ENCODE data around the gene SUGP2. TPM values are rescaled to one million over a fixed set of nuclear protein-coding genes. Genes with fewer than 3 reads are reported as not detected.

SUGP2 gene
- total RNA-seq, 2 experiments from 2014 or later: 125 to 128 TPM

DNA sequence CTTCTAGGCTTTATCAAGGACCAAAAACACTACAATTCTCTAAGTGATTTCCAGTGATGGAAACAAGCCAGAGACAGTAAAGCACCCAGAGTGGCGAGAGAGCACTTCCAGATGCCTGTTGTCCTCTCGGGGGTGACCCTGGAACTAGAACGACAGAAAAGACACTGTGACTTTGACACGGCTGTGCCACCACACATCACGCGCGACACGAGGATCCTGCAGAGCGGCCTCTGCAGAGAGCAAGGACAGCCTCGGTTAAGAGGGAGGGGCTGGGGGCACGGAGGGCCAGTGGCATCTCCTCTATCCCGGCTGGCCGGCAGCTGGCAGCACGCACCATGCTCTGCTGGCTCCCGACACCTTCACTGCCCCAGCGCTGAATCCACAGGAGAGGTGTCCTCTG, 42.3 kb downstream of the SUGP2 start:
- H3K36me3 Mint-ChIP-seq (ENCODE audit: low read depth): peaks cover 36% of the 10 kb centered on the region
- no peak overlapping the region for H3K4me3 Mint-ChIP-seq
- H3K27me3 Mint-ChIP-seq: peaks cover 9% of the 10 kb centered on the region
- H3K27ac Mint-ChIP-seq: no peak overlapping the region
- no peaks in the 10 kb centered on the region for H3K9me3 Mint-ChIP-seq
- ChIA-PET CTCF (no interaction called here), POLR2A (no interaction called here)
- H3K4me1 Mint-ChIP-seq: no peaks in the 10 kb centered on the region
- no peak for DNase-seq

DNA sequence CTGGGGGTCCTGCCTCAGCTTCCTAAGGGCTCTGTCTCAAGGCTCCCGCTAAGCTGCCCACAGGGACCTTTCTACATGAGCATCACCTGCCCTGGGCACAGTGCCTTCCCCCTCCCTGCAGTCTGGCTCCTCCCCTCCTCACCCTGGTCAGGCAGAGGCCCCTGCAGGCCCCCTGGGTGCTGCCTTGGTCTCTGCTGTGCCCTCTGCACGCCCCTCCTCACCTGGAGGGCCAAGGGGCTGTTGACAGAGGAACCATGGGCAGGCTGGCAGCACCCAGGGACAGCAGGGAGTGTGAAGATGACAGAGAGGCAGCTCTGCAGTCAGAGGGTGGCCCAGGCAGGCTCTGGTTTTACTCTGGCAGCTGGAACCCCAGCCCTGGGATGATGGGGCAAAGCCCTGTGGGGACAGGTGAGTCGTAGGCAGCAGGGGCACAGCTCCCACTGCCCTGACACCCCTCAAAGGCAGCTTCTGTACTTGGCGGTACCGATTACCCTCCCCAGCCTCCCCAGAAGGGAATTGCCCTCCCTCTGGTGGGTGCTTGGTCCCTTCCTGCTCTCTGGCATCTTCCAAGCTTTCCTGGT, 43.1 kb downstream of the SUGP2 start:
- no peak for DNase-seq
- Mint-ChIP-seq H3K27me3 (peaks cover 15% of the 10 kb centered on the region), H3K4me3 (no peak overlapping the region), H3K9me3 (no peaks in the 10 kb centered on the region), H3K27ac (no peak overlapping the region), H3K36me3 (ENCODE audit: low read depth) (peaks cover 30% of the 10 kb centered on the region), H3K4me1 (no peaks in the 10 kb centered on the region)
- CTCF ChIA-PET: no interaction called here
- POLR2A ChIA-PET: no interaction called here

DNA sequence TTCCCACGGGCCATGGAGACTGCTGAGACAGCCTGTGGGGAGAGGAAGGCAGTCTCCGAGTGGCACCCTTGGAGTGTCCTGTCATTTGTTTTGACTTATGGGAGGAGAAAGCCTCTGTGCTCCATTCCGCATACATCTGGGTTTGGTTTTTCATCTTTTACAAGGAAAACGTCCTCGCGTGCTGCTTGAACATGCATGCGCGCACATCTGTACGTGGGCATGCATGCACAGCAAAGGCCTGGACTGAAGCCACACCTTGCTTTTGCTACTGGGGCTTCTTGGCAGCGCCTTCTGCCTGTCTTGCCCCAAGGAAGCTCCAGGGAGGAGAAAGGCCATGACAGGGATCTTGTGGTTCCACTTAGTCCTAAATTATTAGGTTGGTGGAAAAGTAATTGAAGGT, 44.0 kb downstream of the SUGP2 start:
- CTCF ChIA-PET: no interaction called here

DNA sequence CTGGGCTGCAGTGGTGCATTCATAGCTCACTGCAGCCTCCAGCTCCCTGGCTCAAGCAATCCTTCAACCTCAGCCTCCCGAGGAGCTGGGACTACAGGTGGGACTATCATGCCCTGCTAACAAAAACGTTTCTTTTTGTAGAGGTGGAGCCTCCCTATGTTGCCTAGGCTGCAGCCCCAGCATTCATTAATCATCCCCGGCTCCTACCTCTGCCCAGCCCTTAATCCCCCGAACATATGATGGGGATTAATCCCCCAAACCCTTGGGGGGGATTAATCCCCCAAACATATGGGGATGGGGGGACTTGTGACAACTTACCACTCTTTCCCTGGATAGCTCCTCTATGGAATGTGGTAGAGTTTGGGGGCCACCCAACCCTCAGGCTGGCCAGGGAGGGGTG, 45.9 kb downstream of the SUGP2 start:
- Mint-ChIP-seq H3K4me3 (no peak overlapping the region), H3K4me1 (no peaks in the 10 kb centered on the region), H3K27ac (no peak overlapping the region), H3K9me3 (no peaks in the 10 kb centered on the region), H3K36me3 (ENCODE audit: low read depth) (peaks cover 6% of the 10 kb centered on the region), H3K27me3 (peaks cover 25% of the 10 kb centered on the region)
- ChIA-PET CTCF (interaction anchor here (0.7 kb wide), 1 partner anchor 68 kb away, joined by 3 read pairs; the partner anchor contains the start of genes COPE and DDX49), POLR2A (no interaction called here)
- no peak for DNase-seq

More for the DNA sequence above, 44.0 kb downstream of the SUGP2 start:
- Mint-ChIP-seq H3K9me3 (no peaks in the 10 kb centered on the region), H3K27me3 (peaks cover 21% of the 10 kb centered on the region), H3K4me1 (no peaks in the 10 kb centered on the region), H3K27ac (no peak overlapping the region), H3K36me3 (ENCODE audit: low read depth) (peaks cover 23% of the 10 kb centered on the region), H3K4me3 (no peak overlapping the region)
- POLR2A ChIA-PET: no interaction called here
- no peak for DNase-seq

DNA sequence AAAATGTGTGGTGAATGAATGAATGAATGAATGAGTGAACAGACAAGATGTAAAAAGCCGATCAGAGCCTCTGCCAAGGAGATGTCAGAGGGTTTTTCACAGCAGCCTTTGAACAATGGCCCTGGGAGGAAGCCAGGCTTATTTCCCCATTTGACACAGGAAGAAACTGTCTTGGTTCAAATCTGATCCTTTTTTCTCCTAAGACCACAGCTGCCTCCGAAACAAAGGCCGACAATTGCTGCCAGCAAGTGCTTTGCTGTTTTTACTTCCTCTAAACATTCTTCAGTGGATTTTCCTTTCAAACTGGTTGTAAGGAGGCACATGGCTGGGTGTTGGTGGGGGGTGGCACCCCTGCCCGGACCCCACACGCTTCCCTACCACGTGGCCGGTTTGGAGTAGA, 48.1 kb downstream of the SUGP2 start:
- no peak for DNase-seq
- Mint-ChIP-seq H3K4me3 (no peak overlapping the region), H3K4me1 (no peaks in the 10 kb centered on the region), H3K27ac (no peak overlapping the region), H3K9me3 (no peaks in the 10 kb centered on the region), H3K27me3 (peaks cover 25% of the 10 kb centered on the region), H3K36me3 (ENCODE audit: low read depth) (no peaks in the 10 kb centered on the region)
- POLR2A ChIA-PET: no interaction called here
- CTCF ChIA-PET: no interaction called here

DNA sequence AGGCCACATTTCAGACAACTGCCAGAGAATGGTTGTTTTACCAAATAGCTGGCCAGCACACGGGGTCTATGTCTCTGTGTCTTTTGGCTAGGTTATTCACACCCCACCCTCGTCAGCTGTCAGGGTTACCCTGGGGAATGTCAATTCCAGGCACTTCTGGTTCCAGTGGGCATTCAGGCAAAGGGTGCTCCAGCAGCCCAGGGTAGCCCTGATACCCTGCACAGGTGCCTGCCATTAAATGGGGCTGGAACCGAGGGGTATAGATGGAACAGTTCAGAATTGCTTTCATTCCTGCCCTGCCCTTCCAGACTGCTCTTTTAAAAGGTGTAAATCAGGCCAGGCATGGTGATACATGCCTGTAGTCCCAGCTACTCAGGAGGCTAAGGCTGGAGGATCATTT, 49.1 kb downstream of the SUGP2 start:
- H3K36me3 Mint-ChIP-seq (ENCODE audit: low read depth): no peaks in the 10 kb centered on the region
- no peaks in the 10 kb centered on the region for H3K9me3 Mint-ChIP-seq
- peaks cover 25% of the 10 kb centered on the region for H3K27me3 Mint-ChIP-seq
- no peak overlapping the region for H3K27ac Mint-ChIP-seq
- no peaks in the 10 kb centered on the region for H3K4me1 Mint-ChIP-seq
- no peak for DNase-seq
- no peak overlapping the region for H3K4me3 Mint-ChIP-seq
- CTCF ChIA-PET: no interaction called here
- POLR2A ChIA-PET: no interaction called here

DNA sequence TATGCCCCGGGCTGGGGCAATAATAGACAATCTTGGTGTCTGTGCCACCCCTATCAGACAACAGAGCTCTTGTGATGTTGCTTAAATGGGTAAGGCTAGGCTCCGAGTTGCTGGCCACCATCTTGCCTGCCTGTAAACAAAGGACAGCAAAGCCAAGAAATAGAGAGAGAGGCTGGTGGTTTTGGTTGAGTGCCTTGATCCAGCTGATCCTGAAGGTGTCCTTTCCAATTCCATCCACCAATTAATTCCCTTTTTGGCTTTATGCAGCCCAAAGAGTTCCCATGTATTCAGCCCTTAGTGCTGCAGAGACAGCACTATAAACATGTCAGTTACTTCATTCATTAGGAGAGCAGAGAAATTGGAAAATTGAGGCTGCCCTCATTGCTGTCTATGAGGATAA, 50.6 kb downstream of the SUGP2 start:
- POLR2A ChIA-PET: no interaction called here
- no peak overlapping the region for H3K27ac Mint-ChIP-seq
- no peaks in the 10 kb centered on the region for H3K36me3 Mint-ChIP-seq (ENCODE audit: low read depth)
- H3K9me3 Mint-ChIP-seq: no peaks in the 10 kb centered on the region
- no peaks in the 10 kb centered on the region for H3K4me1 Mint-ChIP-seq
- CTCF ChIA-PET: interaction anchor here (0.6 kb wide), 1 partner anchor 72 kb away, joined by 3 read pairs; no protein-coding TSS in a partner anchor
- H3K4me3 Mint-ChIP-seq: no peak overlapping the region
- peaks cover 25% of the 10 kb centered on the region for H3K27me3 Mint-ChIP-seq
- no peak for DNase-seq

DNA sequence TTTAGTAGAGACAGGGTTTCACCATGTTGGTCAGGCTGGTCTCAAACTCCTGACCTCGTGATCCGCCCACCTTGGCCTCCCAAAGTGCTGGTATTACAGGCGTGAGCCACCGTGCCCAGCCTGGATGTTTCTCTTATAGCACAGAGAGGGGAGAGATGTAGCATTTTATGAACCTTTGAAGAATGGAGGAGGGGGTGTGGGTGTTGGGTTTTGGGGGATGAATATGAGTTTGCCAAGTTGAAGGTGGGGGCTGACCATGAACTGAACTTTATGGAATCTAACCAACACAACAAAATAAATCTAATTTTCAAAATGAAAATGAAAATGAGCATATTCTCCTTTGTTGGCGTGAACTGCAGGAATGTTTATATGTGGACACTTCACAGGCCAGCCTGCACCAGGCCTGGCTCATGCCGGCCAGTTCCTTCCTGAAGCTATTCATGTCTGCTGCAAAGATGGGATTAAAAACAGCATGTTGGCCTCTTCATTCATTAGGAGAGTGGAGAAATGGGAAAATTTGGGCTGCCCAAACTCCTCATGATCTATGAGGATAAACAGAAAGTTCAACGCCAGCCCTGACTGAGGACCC, 52.8 kb downstream of the SUGP2 start:
- Mint-ChIP-seq H3K27me3 (peaks cover 13% of the 10 kb centered on the region), H3K9me3 (no peaks in the 10 kb centered on the region), H3K36me3 (ENCODE audit: low read depth) (no peaks in the 10 kb centered on the region), H3K27ac (no peak overlapping the region), H3K4me3 (no peak overlapping the region), H3K4me1 (no peaks in the 10 kb centered on the region)
- ChIA-PET POLR2A (no interaction called here), CTCF (no interaction called here)
- no peak for DNase-seq

DNA sequence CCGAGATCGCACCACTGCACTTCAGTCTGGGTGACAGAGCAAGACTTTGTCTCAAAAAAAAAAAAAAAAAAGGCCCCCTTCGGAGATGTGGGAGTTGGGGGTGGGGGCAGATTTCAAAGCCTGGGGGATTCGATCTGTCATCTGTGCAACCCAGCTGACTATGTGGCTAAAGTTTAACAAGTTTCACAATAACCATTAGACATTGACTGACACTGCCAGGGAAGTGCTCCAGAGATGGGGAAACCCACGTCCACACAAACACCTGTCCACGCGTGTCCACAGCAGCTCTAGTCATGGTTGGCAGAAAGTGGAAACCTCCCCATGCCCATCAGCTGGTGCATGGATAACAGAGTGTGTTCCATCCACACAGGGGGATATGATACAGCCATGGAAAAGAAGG, 54.7 kb downstream of the SUGP2 start:
- H3K9me3 Mint-ChIP-seq: no peaks in the 10 kb centered on the region
- H3K36me3 Mint-ChIP-seq (ENCODE audit: low read depth): no peaks in the 10 kb centered on the region
- ChIA-PET POLR2A (no interaction called here), CTCF (no interaction called here)
- no peak for DNase-seq
- H3K4me1 Mint-ChIP-seq: no peaks in the 10 kb centered on the region
- H3K4me3 Mint-ChIP-seq: no peak overlapping the region
- H3K27ac Mint-ChIP-seq: no peak overlapping the region
- H3K27me3 Mint-ChIP-seq: peaks cover 3% of the 10 kb centered on the region

DNA sequence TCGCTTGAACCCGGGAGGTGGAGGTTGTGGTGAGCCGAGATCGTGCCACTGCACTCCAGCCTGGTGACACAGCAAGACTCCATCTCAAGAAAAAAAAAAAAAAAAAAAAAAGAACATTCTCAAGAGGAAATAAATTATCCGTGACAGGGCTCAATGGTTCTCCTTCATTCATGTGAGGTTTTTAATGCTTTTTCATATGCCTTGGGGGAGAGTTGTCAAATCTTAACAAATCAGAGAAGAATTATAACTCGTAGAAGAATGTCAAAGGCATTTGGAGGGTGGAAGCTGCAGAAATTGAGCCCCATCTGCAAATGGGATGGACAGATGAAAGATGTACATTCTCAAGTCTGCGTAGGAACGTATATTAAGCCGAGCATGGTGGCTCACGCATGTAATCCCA, 57.4 kb downstream of the SUGP2 start:
- H3K4me3 Mint-ChIP-seq: no peak overlapping the region

DNA sequence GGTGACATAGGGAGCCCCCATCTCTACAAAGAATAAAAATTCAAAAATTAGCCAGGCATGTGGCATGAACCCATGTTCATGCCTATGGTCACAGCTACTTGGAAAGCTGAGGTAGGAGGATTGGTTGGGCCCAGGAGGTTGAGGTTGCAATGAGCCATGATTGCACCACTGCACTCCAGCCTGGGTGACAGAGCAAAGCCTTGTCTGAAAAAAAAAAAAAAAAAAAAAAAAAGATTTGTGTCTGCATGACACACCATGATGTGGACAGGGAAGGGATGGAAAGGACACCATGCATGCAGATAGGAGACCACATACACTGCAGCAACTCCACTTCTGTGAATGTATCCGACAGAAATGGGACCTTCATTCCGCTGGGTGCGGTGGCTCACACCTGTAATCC, 58.3 kb downstream of the SUGP2 start:
- no peak overlapping the region for H3K4me3 Mint-ChIP-seq
- peaks cover 3% of the 10 kb centered on the region for H3K4me1 Mint-ChIP-seq
- no peaks in the 10 kb centered on the region for H3K9me3 Mint-ChIP-seq
- CTCF ChIA-PET: no interaction called here
- H3K27ac Mint-ChIP-seq: no peak overlapping the region
- no peak for DNase-seq
- no peaks in the 10 kb centered on the region for H3K27me3 Mint-ChIP-seq
- POLR2A ChIA-PET: no interaction called here
- no peaks in the 10 kb centered on the region for H3K36me3 Mint-ChIP-seq (ENCODE audit: low read depth)

More for the DNA sequence above, 57.4 kb downstream of the SUGP2 start:
- POLR2A ChIA-PET: no interaction called here
- H3K9me3 Mint-ChIP-seq: no peaks in the 10 kb centered on the region
- peaks cover 3% of the 10 kb centered on the region for H3K4me1 Mint-ChIP-seq
- DNase-seq: no peak
- CTCF ChIA-PET: no interaction called here
- no peak overlapping the region for H3K27ac Mint-ChIP-seq
- H3K27me3 Mint-ChIP-seq: no peaks in the 10 kb centered on the region
- H3K36me3 Mint-ChIP-seq (ENCODE audit: low read depth): no peaks in the 10 kb centered on the region

DNA sequence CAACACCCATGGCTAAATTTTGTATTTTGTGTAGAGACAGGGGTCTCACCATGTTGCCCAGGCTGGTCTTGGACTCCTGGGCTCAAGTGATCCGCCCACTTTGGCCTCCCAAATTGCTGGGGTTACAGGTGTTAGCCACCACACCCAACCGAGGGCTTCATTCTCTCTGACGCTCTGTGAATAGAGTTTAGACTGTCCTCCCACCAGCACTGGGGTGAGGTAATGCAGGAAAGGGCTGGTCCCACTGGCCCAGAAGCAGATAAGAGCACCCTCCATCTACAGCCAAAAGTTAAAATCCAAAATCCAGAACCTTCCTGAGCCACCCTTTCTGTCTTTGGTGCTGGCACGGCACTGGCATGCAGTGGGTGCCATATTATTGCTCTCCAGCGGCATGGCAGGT, 60.5 kb downstream of the SUGP2 start:
- no peaks in the 10 kb centered on the region for H3K27me3 Mint-ChIP-seq
- ChIA-PET CTCF (interaction anchor here (0.7 kb wide), 1 partner anchor 70 kb away, joined by 3 read pairs; no protein-coding TSS in a partner anchor), POLR2A (no interaction called here)
- no peaks in the 10 kb centered on the region for H3K9me3 Mint-ChIP-seq
- H3K4me3 Mint-ChIP-seq: no peak overlapping the region
- peaks cover 3% of the 10 kb centered on the region for H3K4me1 Mint-ChIP-seq
- no peak for DNase-seq
- H3K36me3 Mint-ChIP-seq (ENCODE audit: low read depth): no peaks in the 10 kb centered on the region
- no peak overlapping the region for H3K27ac Mint-ChIP-seq

DNA sequence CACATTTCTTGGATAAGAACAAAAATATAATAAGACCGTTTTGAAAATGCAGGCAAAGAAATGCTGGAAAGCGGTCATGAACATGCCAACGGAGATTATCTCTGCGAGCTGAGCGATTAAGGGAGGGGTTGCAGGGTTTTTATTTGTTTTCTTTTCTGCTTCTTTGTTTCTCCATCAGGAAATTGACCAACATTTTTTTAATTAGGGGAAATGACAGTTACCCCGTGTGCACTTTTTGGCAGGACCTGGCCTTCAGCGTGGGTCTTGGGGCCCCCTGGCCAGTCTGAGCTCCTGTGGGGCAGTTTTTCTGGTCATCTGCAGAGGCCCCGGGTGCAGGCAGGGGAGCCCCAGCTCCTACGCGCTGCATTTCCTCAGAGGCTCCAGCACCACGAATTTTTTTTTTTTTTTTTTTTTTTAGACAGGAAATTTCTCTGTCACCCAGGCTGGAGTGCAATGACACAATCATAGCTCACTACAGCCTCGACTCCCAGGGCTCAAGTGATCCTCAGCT, 61.0 kb downstream of the SUGP2 start:
- ChIA-PET POLR2A (interaction anchor here (0.6 kb wide), 1 partner anchor 157 kb away, joined by 3 read pairs; no protein-coding TSS in a partner anchor), CTCF (interaction anchor here (0.7 kb wide), 2 partner anchors 9 to 70 kb away, joined by 3 read pairs; no protein-coding TSS in a partner anchor)

More for the DNA sequence above, 61.0 kb downstream of the SUGP2 start:
- Mint-ChIP-seq H3K27ac (no peak overlapping the region), H3K27me3 (no peaks in the 10 kb centered on the region), H3K4me1 (peaks cover 5% of the 10 kb centered on the region), H3K9me3 (no peaks in the 10 kb centered on the region), H3K36me3 (ENCODE audit: low read depth) (no peaks in the 10 kb centered on the region), H3K4me3 (no peak overlapping the region)
- DNase-seq: no peak

Data from activated CD4-positive, alpha-beta memory T cell treated with anti-CD3 and anti-CD28 coated beads, Interleukin-2, amount 10 ng/mL, durations not matched to agents 7 days and 5 days (primary cell).